ENCODE results near the gene CPE.

The CPE gene

DNA sequence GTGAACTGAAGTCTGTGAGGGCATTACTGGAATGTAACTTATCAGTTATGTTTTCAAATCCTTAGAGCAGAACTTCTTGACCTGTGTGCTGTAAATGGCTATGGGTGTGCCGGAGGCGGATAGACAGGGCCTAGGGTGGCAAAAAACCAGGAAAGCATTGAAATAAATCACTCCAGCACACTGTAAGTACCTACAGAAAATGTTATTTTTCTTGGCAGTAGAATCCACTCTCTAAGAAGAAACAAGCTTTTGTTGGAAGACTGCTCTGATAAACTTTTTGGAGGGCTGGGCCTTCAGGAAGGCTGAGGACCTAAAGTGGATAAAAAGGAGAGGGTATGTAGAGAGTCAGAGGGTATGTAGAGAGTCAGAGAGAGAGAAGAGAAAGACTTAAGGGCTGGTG, 14.9 kb downstream of the CPE start:
- TF ChIP-seq, protein P1, sequence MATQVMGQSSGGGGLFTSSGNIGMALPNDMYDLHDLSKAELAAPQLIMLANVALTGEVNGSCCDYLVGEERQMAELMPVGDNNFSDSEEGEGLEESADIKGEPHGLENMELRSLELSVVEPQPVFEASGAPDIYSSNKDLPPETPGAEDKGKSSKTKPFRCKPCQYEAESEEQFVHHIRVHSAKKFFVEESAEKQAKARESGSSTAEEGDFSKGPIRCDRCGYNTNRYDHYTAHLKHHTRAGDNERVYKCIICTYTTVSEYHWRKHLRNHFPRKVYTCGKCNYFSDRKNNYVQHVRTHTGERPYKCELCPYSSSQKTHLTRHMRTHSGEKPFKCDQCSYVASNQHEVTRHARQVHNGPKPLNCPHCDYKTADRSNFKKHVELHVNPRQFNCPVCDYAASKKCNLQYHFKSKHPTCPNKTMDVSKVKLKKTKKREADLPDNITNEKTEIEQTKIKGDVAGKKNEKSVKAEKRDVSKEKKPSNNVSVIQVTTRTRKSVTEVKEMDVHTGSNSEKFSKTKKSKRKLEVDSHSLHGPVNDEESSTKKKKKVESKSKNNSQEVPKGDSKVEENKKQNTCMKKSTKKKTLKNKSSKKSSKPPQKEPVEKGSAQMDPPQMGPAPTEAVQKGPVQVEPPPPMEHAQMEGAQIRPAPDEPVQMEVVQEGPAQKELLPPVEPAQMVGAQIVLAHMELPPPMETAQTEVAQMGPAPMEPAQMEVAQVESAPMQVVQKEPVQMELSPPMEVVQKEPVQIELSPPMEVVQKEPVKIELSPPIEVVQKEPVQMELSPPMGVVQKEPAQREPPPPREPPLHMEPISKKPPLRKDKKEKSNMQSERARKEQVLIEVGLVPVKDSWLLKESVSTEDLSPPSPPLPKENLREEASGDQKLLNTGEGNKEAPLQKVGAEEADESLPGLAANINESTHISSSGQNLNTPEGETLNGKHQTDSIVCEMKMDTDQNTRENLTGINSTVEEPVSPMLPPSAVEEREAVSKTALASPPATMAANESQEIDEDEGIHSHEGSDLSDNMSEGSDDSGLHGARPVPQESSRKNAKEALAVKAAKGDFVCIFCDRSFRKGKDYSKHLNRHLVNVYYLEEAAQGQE (IDR thresholded peaks at IDR 0.05; ENCODE audit: insufficient replicate concordance, low read depth), result no peak
- Histone ChIP-seq H3K27me3 (ENCODE audit: insufficient read depth, poor library complexity, severe bottlenecking) (peaks cover 2% of the 10 kb centered on the region), H3K27ac (replicated peaks) (no peak overlapping the region), H3K4me3 (replicated peaks; ENCODE audit: insufficient read depth, low read length) (no peak overlapping the region)
- no peak for DNase-seq (ENCODE audit: low read depth in 1 of 2, low spot score in 1 of 2)

DNA sequence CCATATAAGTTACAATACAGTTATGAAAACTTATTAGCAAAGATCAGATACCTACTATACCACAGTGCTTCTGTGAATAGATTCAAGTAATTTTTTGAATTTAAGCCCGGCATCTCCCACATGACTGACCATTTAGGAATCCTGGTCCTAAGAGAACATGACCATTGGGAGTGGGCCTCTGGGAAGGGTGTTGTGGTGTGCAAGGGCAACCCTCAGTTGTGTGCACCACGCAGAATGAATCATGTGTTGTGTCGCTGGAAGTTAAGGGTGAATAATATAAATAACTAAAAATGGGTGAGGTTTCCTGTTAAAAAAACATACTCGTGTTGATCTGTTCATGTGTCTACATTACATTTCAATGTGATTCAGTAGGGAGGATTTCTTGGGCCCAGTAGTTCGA, 15.5 kb downstream of the CPE start:
- TF ChIP-seq, protein P1 (IDR thresholded peaks at IDR 0.05; ENCODE audit: insufficient replicate concordance, low read depth), result no peak
- TF ChIP-seq SPI1 (IDR thresholded peaks at IDR 0.05; ENCODE audit: borderline replicate concordance, low read depth), result no peak
- TF ChIP-seq GABPA (IDR thresholded peaks at IDR 0.05; ENCODE audit: low read depth), result no peak
- TF ChIP-seq POLR2AphosphoS5 (IDR thresholded peaks at IDR 0.05; ENCODE audit: low read depth), result no peak
- TF ChIP-seq, protein P2, sequence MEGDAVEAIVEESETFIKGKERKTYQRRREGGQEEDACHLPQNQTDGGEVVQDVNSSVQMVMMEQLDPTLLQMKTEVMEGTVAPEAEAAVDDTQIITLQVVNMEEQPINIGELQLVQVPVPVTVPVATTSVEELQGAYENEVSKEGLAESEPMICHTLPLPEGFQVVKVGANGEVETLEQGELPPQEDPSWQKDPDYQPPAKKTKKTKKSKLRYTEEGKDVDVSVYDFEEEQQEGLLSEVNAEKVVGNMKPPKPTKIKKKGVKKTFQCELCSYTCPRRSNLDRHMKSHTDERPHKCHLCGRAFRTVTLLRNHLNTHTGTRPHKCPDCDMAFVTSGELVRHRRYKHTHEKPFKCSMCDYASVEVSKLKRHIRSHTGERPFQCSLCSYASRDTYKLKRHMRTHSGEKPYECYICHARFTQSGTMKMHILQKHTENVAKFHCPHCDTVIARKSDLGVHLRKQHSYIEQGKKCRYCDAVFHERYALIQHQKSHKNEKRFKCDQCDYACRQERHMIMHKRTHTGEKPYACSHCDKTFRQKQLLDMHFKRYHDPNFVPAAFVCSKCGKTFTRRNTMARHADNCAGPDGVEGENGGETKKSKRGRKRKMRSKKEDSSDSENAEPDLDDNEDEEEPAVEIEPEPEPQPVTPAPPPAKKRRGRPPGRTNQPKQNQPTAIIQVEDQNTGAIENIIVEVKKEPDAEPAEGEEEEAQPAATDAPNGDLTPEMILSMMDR (IDR thresholded peaks at IDR 0.05; ENCODE audit: insufficient read depth, low read length), result no peak
- peaks cover 2% of the 10 kb centered on the region for H3K27me3 ChIP-seq (ENCODE audit: insufficient read depth, poor library complexity, severe bottlenecking)
- no peak overlapping the region for H3K27ac ChIP-seq (replicated peaks)
- no peak overlapping the region for H3K4me3 ChIP-seq (replicated peaks; ENCODE audit: insufficient read depth, low read length)
- no peak for DNase-seq (ENCODE audit: low read depth in 1 of 2, low spot score in 1 of 2)

DNA sequence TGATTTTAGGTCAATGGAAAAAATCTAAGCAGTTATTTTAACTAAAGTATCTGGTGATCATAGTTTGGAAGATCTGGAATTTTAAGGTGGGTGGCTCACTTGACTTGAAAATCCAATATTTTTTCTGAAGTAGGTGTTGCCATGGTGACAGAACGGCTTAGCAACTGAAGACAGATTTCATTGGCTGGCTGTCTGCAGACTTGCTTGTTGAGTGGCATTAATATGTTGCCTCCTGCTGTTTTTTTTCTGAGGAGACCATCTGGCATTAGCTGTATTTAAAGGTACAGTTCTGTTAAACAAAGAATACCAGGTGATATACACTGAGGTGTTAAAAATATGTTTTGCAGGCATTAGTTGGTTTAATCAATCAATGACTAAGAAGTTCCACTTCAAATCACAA, 19.8 kb downstream of the CPE start:
- TF ChIP-seq, protein P2 (IDR thresholded peaks at IDR 0.05; ENCODE audit: insufficient read depth, low read length), result no peak
- TF ChIP-seq GABPA (IDR thresholded peaks at IDR 0.05; ENCODE audit: low read depth) (no peak), POLR2AphosphoS5 (IDR thresholded peaks at IDR 0.05; ENCODE audit: low read depth) (no peak), SPI1 (IDR thresholded peaks at IDR 0.05; ENCODE audit: borderline replicate concordance, low read depth) (no peak)
- TF ChIP-seq, protein P1 (IDR thresholded peaks at IDR 0.05; ENCODE audit: insufficient replicate concordance, low read depth), result no peak
- H3K27ac ChIP-seq (replicated peaks), result no peak overlapping the region
- no peak overlapping the region for H3K4me3 ChIP-seq (replicated peaks; ENCODE audit: insufficient read depth, low read length)
- DNase-seq (ENCODE audit: low read depth in 1 of 2, low spot score in 1 of 2), result no peak
- no peaks in the 10 kb centered on the region for H3K27me3 ChIP-seq (ENCODE audit: insufficient read depth, poor library complexity, severe bottlenecking)

DNA sequence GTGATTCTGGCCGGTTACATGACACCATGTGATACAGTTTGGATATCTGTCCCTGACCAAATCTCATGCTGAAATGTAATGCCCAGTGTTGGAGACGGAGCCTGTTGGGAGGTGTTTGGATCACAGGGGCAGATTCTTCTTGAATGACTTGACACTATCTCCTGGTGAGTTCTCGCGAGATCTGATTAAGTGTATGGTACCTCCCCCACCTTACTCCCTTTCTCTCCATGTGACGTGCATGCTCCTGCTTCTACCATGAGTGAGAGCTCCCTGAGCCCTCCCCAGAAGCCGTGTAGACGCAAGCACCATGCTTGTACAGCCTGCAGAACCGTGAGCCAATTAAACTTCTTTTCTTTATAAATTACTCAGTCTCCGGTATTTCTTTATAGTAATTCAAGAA, 23.6 kb downstream of the CPE start:
- TF ChIP-seq, protein P1 (IDR thresholded peaks at IDR 0.05; ENCODE audit: insufficient replicate concordance, low read depth), result no peak
- TF ChIP-seq POLR2AphosphoS5 (IDR thresholded peaks at IDR 0.05; ENCODE audit: low read depth) (no peak), GABPA (IDR thresholded peaks at IDR 0.05; ENCODE audit: low read depth) (no peak), SPI1 (IDR thresholded peaks at IDR 0.05; ENCODE audit: borderline replicate concordance, low read depth) (no peak)
- TF ChIP-seq, protein P2 (IDR thresholded peaks at IDR 0.05; ENCODE audit: insufficient read depth, low read length), result no peak
- Histone ChIP-seq H3K27ac (replicated peaks) (no peak overlapping the region), H3K27me3 (ENCODE audit: insufficient read depth, poor library complexity, severe bottlenecking) (no peaks in the 10 kb centered on the region), H3K4me3 (replicated peaks; ENCODE audit: insufficient read depth, low read length) (no peak overlapping the region)
- no peak for DNase-seq (ENCODE audit: low read depth in 1 of 2, low spot score in 1 of 2)

All from HL-60 (cell line).